Panc1 (cell line): ENCODE measurements around the gene TIGD3. TPM values are rescaled to one million over a fixed set of nuclear protein-coding genes. Genes with fewer than 3 reads are reported as not detected.

Source experiments
- ATAC-seq: fragments of 200-7000 bp; cut with Tn5 transposase; 2 replicates; pipeline ENCODE4 v1.9.1; 2020; ENCODE audit warnings: mild to moderate bottlenecking, moderate library complexity
- BruUV-seq: library from RNA; stranded (reverse); fragments of 400-500 nt; replicated peaks from 2 replicates; lab custom pipeline; 2021; lab: Mats Ljungman, UMichigan
- CTCF ChIA-PET: fragments of 300-600 bp; sonication (Branson Sonifier 250); formaldehyde crosslinking; loops from one replicate; lab custom pipeline; 2022; ENCODE audit warnings: antibody characterized with exemption; lab: Charles Lee
- POLR2A ChIA-PET: fragments of 300-600 bp; sonication (Branson Sonifier 250); formaldehyde crosslinking; loops from one replicate; lab custom pipeline; 2022; ENCODE audit warnings: antibody characterized with exemption; lab: Charles Lee
- DNase-seq: peaks from one replicate; pipeline ENCODE4 v3.0.0-alpha.2; 2010; ENCODE audit warnings: low read depth, low spot score
- H3K27ac ChIP-seq: 2 replicates; pipeline ENCODE4 v1.5.1; 2011; ENCODE audit warnings: mild to moderate bottlenecking, low read length, inconsistent platforms
- H3K27me3 ChIP-seq: fragments of 200-500 bp; sonication (Bioruptor generic); 2 replicates; pipeline ENCODE4 v1.6.0; 2014; ENCODE audit warnings: low read length, inconsistent platforms; ENCODE audit not compliant: control insufficient read depth, insufficient read depth
- H3K36me3 ChIP-seq: fragments of 200-500 bp; sonication (Bioruptor generic); 2 replicates; pipeline ENCODE4 v1.5.1; 2014; ENCODE audit warnings: inconsistent platforms, mild to moderate bottlenecking, low read length, moderate library complexity; ENCODE audit not compliant: control insufficient read depth, insufficient read depth
- H3K4me1 ChIP-seq: 2 replicates; pipeline ENCODE4 v1.5.1; 2011; ENCODE audit warnings: inconsistent platforms, mild to moderate bottlenecking, low read length, moderate library complexity; ENCODE audit not compliant: control insufficient read depth, insufficient read depth
- H3K4me3 ChIP-seq, 2 experiments: 2 replicates each; pipeline ENCODE4 v1.5.1; 2011 to 2012; ENCODE audit warnings: low read depth in 2 of 2, low read length in 2 of 2, mild to moderate bottlenecking in 2 of 2, inconsistent platforms in 1 of 2, moderate library complexity in 1 of 2
- H3K9me3 ChIP-seq: fragments of 200-500 bp; sonication (Bioruptor generic); 2 replicates; pipeline ENCODE4 v1.5.1; 2014; ENCODE audit warnings: low read depth, mild to moderate bottlenecking, inconsistent platforms, low read length, moderate library complexity; ENCODE audit not compliant: control insufficient read depth, insufficient read depth
- CTCF ChIP-seq: fragments of 450-650 bp; IDR thresholded peaks from 2 replicates; pipeline ENCODE4 v1.5.1; 2017; ENCODE audit warnings: mild to moderate bottlenecking
- POLR2AphosphoS5 ChIP-seq: IDR thresholded peaks from 2 replicates; pipeline ENCODE4 v1.6.1; 2012; ENCODE audit warnings: mild to moderate bottlenecking, low read depth, low read length, moderate library complexity
- SIN3A ChIP-seq: IDR thresholded peaks from 2 replicates; pipeline ENCODE4 v1.6.1; 2012; ENCODE audit warnings: low read depth, mild to moderate bottlenecking, low read length, moderate library complexity, borderline replicate concordance; ENCODE audit not compliant: insufficient read depth
- TCF7L2 ChIP-seq: IDR thresholded peaks from 2 replicates; pipeline ENCODE4 v1.6.1; 2011; ENCODE audit warnings: mild to moderate bottlenecking, low read depth, low read length, inconsistent platforms
- in situ Hi-C: cut with HindIII; loops from 2 replicates; pipeline ENCODE4 v1.10.0; 2016; ENCODE audit warnings: low sequenced_read_pairs, low pct_unique_long_range_greater_than_20kb
- intact Hi-C: fragments of 100-400 bp; cut with micrococcal nuclease; formaldehyde crosslinking; loops from one replicate; pipeline ENCODE4 v1.10.0; 2022; ENCODE audit not compliant: unreplicated experiment
- total RNA-seq: library from RNA; stranded (reverse); gene quantifications from one replicate; pipeline ENCODE4 v1.2.1, GENCODE V29; 2021; ENCODE audit not compliant: unreplicated experiment
- TF ChIP-seq, protein P1 (sequence below), 2 experiments: IDR thresholded peaks; 2 replicates each; pipeline ENCODE4 v1.6.1; 2011 to 2012; ENCODE audit warnings: low read depth in 2 of 2, control low read depth in 1 of 2, low read length in 1 of 2, mild to moderate bottlenecking in 1 of 2, moderate library complexity in 1 of 2; ENCODE audit not compliant: insufficient read depth in 1 of 2

The TIGD3 gene
- total RNA-seq, 1 experiment from 2014 or later = 2.4 TPM

DNA sequence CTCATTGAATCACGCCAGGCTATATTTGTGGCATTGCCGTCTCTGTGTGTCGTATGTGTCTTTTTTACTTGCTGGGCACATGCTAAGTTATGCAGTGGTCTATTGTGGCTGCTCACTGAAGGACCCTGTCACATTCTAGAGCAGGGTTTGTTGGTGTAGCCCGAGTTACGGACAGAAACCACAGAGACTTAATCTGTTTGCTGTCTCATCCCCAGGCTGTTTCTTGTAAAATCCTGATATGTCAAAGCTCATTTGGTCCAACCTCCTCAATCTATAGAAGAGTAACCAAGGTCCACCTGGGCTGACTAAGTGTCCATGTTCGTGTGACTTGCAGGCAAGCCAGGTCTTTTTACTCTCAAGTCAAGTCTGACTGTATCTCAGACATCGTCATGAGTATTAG lies 15.9 kb upstream of the TIGD3 start:
- no TSS peak for BruUV-seq
- no peaks in the 10 kb centered on the region for H3K9me3 ChIP-seq
- in situ Hi-C loops (no loop called here), intact Hi-C loops (no loop called here)
- no peaks in the 10 kb centered on the region for H3K27me3 ChIP-seq
- H3K27ac ChIP-seq = no peak overlapping the region
- ChIA-PET POLR2A (interaction anchor here (1.3 kb wide), 1 partner anchor 10 kb away, joined by 4 read pairs; no protein-coding TSS in a partner anchor), CTCF (no interaction called here)
- no peak for ATAC-seq
- no peak overlapping the region for H3K4me3 ChIP-seq
- no peak for DNase-seq
- H3K4me1 ChIP-seq = peaks cover 7% of the 10 kb centered on the region
- H3K36me3 ChIP-seq = peaks cover 20% of the 10 kb centered on the region
- no peak for TF ChIP-seq SIN3A
- no peak for TF ChIP-seq CTCF
- no peak for TF ChIP-seq TCF7L2
- no peak for TF ChIP-seq POLR2AphosphoS5
- TF ChIP-seq, protein P1, sequence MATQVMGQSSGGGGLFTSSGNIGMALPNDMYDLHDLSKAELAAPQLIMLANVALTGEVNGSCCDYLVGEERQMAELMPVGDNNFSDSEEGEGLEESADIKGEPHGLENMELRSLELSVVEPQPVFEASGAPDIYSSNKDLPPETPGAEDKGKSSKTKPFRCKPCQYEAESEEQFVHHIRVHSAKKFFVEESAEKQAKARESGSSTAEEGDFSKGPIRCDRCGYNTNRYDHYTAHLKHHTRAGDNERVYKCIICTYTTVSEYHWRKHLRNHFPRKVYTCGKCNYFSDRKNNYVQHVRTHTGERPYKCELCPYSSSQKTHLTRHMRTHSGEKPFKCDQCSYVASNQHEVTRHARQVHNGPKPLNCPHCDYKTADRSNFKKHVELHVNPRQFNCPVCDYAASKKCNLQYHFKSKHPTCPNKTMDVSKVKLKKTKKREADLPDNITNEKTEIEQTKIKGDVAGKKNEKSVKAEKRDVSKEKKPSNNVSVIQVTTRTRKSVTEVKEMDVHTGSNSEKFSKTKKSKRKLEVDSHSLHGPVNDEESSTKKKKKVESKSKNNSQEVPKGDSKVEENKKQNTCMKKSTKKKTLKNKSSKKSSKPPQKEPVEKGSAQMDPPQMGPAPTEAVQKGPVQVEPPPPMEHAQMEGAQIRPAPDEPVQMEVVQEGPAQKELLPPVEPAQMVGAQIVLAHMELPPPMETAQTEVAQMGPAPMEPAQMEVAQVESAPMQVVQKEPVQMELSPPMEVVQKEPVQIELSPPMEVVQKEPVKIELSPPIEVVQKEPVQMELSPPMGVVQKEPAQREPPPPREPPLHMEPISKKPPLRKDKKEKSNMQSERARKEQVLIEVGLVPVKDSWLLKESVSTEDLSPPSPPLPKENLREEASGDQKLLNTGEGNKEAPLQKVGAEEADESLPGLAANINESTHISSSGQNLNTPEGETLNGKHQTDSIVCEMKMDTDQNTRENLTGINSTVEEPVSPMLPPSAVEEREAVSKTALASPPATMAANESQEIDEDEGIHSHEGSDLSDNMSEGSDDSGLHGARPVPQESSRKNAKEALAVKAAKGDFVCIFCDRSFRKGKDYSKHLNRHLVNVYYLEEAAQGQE (IDR thresholded peaks at IDR 0.05; ENCODE audit: insufficient read depth in 1 of 2, low read depth in 2 of 2, low read length in 1 of 2) = no peak

DNA sequence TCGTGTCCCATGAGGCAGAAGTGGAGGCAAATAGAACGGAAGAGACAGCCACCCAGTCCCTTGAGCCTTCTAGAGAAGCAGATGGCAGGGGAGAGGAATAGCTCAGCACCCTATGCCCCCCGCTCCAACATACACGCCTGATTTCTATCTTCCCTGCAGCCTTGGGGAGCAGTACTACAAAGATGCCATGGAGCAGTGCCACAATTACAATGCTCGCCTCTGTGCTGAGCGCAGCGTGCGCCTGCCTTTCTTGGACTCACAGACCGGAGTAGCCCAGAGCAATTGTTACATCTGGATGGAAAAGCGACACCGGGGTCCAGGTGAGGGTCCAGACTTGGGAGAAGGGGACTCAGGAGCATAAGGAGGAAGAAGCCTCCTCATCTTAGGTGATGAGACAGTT lies 14.3 kb upstream of the TIGD3 start:
- DNase-seq (no peak), ATAC-seq (no peak)
- TF ChIP-seq TCF7L2 = no peak
- no peak for TF ChIP-seq SIN3A
- TF ChIP-seq POLR2AphosphoS5 = no peak
- TF ChIP-seq, protein P1 (IDR thresholded peaks at IDR 0.05; ENCODE audit: insufficient read depth in 1 of 2, low read depth in 2 of 2, low read length in 1 of 2) = no peak
- TF ChIP-seq CTCF = no peak
- peaks cover 28% of the 10 kb centered on the region for H3K36me3 ChIP-seq
- in situ Hi-C loops (no loop called here), intact Hi-C loops (no loop called here)
- CTCF ChIA-PET = no interaction called here
- no TSS peak for BruUV-seq
- H3K4me3 ChIP-seq = no peak overlapping the region
- no peaks in the 10 kb centered on the region for H3K27me3 ChIP-seq
- H3K4me1 ChIP-seq = peaks cover 3% of the 10 kb centered on the region
- POLR2A ChIA-PET = no interaction called here
- H3K27ac ChIP-seq = no peak overlapping the region
- no peaks in the 10 kb centered on the region for H3K9me3 ChIP-seq
